Measurements from ENCODE around the gene CACNA1H.

The CACNA1H gene

GRCh38 chr16:1123525-1124230, 29.2 kb upstream of the CACNA1H start:
- no peak for DNase-seq

- no peak for DNase-seq
Measured at GRCh38 chr16:1124291-1124690, 28.6 kb upstream of the CACNA1H start.

GRCh38 chr16:1124795-1125194, 28.1 kb upstream of the CACNA1H start:
- DNase-seq: no peak

- DNase-seq: peak; percentile 81
Measured at GRCh38 chr16:1125471-1125870, 27.4 kb upstream of the CACNA1H start.

- no peak for DNase-seq
Measured at GRCh38 chr16:1126044-1126443, 26.9 kb upstream of the CACNA1H start.

GRCh38 chr16:1126586-1126985, 26.3 kb upstream of the CACNA1H start:
- no peak for DNase-seq

GRCh38 chr16:1127101-1127500, 25.8 kb upstream of the CACNA1H start:
- DNase-seq: no peak

GRCh38 chr16:1127971-1128715, 24.8 kb upstream of the CACNA1H start:
- no peak for DNase-seq

- DNase-seq: no peak
Measured at GRCh38 chr16:1129106-1129960, 23.6 kb upstream of the CACNA1H start.

GRCh38 chr16:1130382-1130781, 22.5 kb upstream of the CACNA1H start:
- no peak for DNase-seq

GRCh38 chr16:1131378-1131994, 21.4 kb upstream of the CACNA1H start:
- DNase-seq: no peak

GRCh38 chr16:1132431-1132830, 20.5 kb upstream of the CACNA1H start:
- DNase-seq: no peak

GRCh38 chr16:1133271-1133670, 19.6 kb upstream of the CACNA1H start:
- no peak for DNase-seq

- DNase-seq: no peak
Measured at GRCh38 chr16:1133810-1134520, 18.9 kb upstream of the CACNA1H start.

- DNase-seq: no peak
Measured at GRCh38 chr16:1134776-1135458, 18.0 kb upstream of the CACNA1H start.

- no peak for DNase-seq
Measured at GRCh38 chr16:1135459-1135825, 17.5 kb upstream of the CACNA1H start.

- DNase-seq: no peak
Measured at GRCh38 chr16:1137604-1138003, 15.3 kb upstream of the CACNA1H start.

- no peak for DNase-seq
Measured at GRCh38 chr16:1140582-1141162, 12.2 kb upstream of the CACNA1H start.

- DNase-seq: no peak
Measured at GRCh38 chr16:1141191-1141590, 11.7 kb upstream of the CACNA1H start.

GRCh38 chr16:1141716-1142115, 11.2 kb upstream of the CACNA1H start:
- DNase-seq: no peak

- no peak for DNase-seq
Measured at GRCh38 chr16:1142911-1143310, 10.0 kb upstream of the CACNA1H start.
